HFF-Myc (cell line): ENCODE measurements around the gene TMTC3.
A peak's percentile ranks its signal among the peaks of the same experiment; 100 is the strongest.
"Not testable (repeated sequence)": the region's sequence is repeated elsewhere in the genome, so short reads cannot be mapped to it uniquely, and the experiment has no call there.

Experiments
- DNase-seq: peaks from one replicate; pipeline ENCODE4 v3.0.0-alpha.2; 2011; ENCODE audit warnings: low read depth; ENCODE audit errors: extremely low read depth
- H3K4me3 ChIP-seq: replicated peaks from 2 replicates; pipeline ENCODE4 v1.5.1; 2011; ENCODE audit warnings: low read depth, mild to moderate bottlenecking, control low read depth, low read length
- TF ChIP-seq, protein P1 (sequence below): IDR thresholded peaks from 2 replicates; pipeline ENCODE4 v1.5.1; 2012; ENCODE audit warnings: mild to moderate bottlenecking, low read depth, low read length, control low read depth; ENCODE audit errors: missing control alignments

The TMTC3 gene

DNA sequence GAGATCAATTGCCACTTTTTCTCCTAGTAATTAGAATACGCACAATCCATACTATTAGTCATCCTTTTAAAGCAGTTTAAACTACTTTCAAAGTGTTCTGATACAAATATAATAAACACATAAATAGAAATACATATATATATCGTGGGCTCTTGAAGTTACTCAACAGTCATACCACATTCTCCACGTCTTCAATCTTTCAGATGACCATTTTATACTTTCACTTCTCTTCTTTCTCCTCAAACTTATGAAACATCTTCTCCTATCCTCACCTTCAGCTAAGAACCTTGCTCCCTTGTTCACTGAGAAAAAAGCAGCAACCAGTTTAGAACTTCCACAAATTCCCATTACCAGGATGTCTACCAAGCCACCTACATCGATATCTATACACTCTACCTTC, 19.4 kb upstream of the TMTC3 start:
- H3K4me3 ChIP-seq = no peak overlapping the region
- no peak for DNase-seq
- TF ChIP-seq, protein P1, sequence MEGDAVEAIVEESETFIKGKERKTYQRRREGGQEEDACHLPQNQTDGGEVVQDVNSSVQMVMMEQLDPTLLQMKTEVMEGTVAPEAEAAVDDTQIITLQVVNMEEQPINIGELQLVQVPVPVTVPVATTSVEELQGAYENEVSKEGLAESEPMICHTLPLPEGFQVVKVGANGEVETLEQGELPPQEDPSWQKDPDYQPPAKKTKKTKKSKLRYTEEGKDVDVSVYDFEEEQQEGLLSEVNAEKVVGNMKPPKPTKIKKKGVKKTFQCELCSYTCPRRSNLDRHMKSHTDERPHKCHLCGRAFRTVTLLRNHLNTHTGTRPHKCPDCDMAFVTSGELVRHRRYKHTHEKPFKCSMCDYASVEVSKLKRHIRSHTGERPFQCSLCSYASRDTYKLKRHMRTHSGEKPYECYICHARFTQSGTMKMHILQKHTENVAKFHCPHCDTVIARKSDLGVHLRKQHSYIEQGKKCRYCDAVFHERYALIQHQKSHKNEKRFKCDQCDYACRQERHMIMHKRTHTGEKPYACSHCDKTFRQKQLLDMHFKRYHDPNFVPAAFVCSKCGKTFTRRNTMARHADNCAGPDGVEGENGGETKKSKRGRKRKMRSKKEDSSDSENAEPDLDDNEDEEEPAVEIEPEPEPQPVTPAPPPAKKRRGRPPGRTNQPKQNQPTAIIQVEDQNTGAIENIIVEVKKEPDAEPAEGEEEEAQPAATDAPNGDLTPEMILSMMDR = no peak

DNA sequence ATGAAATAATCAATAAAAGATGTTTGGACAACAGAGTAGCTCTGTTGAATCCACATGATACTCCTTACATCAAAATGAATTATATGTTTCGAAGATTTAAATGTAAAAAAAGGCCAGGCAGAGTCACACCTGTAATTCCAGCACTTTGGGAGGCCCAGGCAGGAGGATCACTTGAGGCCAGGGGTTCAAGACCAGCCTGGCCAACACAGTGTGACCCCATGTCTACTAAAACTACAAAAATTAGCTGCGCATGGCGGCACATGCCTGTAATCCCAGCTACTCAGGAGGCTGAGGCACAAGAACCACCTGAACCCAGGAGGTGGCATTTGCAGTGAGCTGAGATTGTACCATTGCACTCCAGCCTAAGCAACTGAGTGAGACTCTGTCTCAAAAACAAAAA, 15.0 kb upstream of the TMTC3 start:
- no peak overlapping the region for H3K4me3 ChIP-seq
- no peak for DNase-seq
- TF ChIP-seq, protein P1 = no peak

DNA sequence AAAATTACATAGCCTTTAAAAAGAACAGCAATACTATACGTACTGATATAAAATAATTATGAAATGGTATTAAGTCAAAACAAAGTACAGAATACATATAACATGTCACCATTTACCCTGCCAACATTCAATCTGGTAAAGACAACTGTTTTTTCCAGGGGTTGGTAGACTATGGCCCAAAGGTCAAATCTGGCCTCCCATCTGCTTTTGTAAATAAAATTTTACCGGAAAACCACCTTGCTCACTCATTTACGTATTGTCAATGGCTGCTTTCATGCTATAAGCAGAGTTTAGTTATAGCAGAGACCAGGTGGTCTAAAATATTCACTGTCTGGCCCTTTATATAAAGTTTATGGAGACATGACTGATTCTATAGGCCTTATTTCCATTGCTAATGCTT, 14.3 kb upstream of the TMTC3 start:
- TF ChIP-seq, protein P1 = no peak
- no peak for DNase-seq
- H3K4me3 ChIP-seq = no peak overlapping the region

- no peak for DNase-seq
- TF ChIP-seq, protein P1 = no peak
- H3K4me3 ChIP-seq = no peak overlapping the region
Measured at GRCh38 chr12:88132392-88132791, 9.7 kb upstream of the TMTC3 start.

DNA sequence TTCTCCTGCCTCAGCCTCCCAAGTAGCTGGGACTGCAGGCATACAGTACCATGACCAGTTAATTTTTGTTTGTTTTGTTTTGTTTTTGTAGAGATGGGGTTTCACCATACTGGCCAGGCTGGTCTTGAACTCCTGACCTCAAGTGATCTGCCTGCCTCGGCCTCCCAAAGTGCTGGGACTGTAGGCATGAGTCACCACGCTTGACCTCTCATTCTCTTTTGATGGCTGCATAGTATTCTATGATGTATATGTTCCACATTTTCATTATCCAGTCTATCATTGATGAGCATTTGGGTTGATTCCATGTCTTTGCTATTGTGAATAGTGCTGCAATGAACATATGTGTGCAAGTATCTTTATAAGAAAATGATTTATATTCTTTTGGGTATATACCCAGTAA, 8.9 kb upstream of the TMTC3 start:
- H3K4me3 ChIP-seq, DNase-seq: not testable (repeated sequence)

- not testable (repeated sequence) for DNase-seq, H3K4me3 ChIP-seq
Measured at GRCh38 chr12:88139711-88140110, 2.4 kb upstream of the TMTC3 start.

GRCh38 chr12:88141425-88141773, 708 bp upstream of the TMTC3 start:
- peak overlapping the region; percentile 95 for H3K4me3 ChIP-seq
- TF ChIP-seq, protein P1 = no peak
- no peak for DNase-seq

DNA sequence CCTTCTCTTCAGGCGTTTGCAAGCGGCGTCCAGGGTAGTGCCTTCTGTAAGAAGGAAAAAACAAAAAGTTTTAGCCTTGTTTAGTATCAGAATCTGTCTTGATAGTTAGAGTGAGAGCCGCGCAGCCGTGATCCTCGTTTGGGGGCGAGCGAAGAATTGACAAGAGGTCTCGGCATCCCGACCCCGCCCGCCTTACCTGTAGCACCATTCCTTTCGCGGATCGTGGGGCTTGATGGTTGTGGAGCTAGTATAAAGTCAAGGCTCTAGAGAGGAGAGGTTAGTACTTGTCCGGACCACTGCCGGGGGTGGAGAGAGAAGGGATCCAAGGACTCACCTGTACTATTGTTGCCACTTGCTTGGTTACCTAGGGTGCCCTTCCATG, 494 bp downstream of the TMTC3 start:
- TF ChIP-seq, protein P1 = no peak
- peak overlapping the region; percentile 95 for H3K4me3 ChIP-seq
- no peak for DNase-seq
